HEK293T (cell line): ENCODE data around the gene DCP2.

Experiments
- BHLHE40 ChIP-seq: fragments of 450-650 bp; IDR thresholded peaks from 2 replicates; pipeline ENCODE4 v1.6.1; 2016; ENCODE audit warnings: mild to moderate bottlenecking, moderate library complexity, borderline replicate concordance
- CTBP1 ChIP-seq: fragments of 450-650 bp; IDR thresholded peaks from 2 replicates; pipeline ENCODE4 v1.6.1; 2016; ENCODE audit warnings: borderline replicate concordance
- ELF4 ChIP-seq: fragments of 450-650 bp; IDR thresholded peaks from 2 replicates; pipeline ENCODE4 v1.6.1; 2017; ENCODE audit warnings: antibody characterized with exemption
- FOXA1 ChIP-seq: fragments of 450-650 bp; IDR thresholded peaks from 2 replicates; pipeline ENCODE4 v1.6.1; 2016; ENCODE audit warnings: mild to moderate bottlenecking
- FOXK2 ChIP-seq: fragments of 450-650 bp; IDR thresholded peaks from 2 replicates; pipeline ENCODE4 v1.6.1; 2016; ENCODE audit warnings: mild to moderate bottlenecking
- FOXM1 ChIP-seq: fragments of 450-650 bp; IDR thresholded peaks from 2 replicates; pipeline ENCODE4 v1.6.1; 2017; ENCODE audit warnings: mild to moderate bottlenecking, borderline replicate concordance
- HDGF ChIP-seq: fragments of 450-650 bp; IDR thresholded peaks from 2 replicates; pipeline ENCODE4 v1.6.1; 2017; ENCODE audit warnings: antibody characterized with exemption, borderline replicate concordance
- L3MBTL2 ChIP-seq: fragments of 450-650 bp; conservative IDR thresholded peaks from 2 replicates; pipeline ENCODE4 v1.6.1; 2016; ENCODE audit warnings: mild to moderate bottlenecking
- LEF1 ChIP-seq: fragments of 450-650 bp; IDR thresholded peaks from 2 replicates; pipeline ENCODE4 v1.6.1; 2017; ENCODE audit warnings: mild to moderate bottlenecking, borderline replicate concordance
- NFRKB ChIP-seq: fragments of 450-650 bp; IDR thresholded peaks from 2 replicates; pipeline ENCODE4 v1.6.1; 2016; ENCODE audit warnings: mild to moderate bottlenecking, moderate library complexity
- SP1 ChIP-seq: fragments of 450-650 bp; IDR thresholded peaks from 2 replicates; pipeline ENCODE4 v1.6.1; 2017
- SUZ12 ChIP-seq: fragments of 450-650 bp; IDR thresholded peaks from 2 replicates; pipeline ENCODE4 v1.6.1; 2016; ENCODE audit warnings: mild to moderate bottlenecking
- ZNF384 ChIP-seq: fragments of 450-650 bp; IDR thresholded peaks from 2 replicates; pipeline ENCODE4 v1.6.1; 2016

- no peak for TF ChIP-seq ZNF384
- TF ChIP-seq FOXM1, result no peak
- no peak for TF ChIP-seq SP1
- no peak for TF ChIP-seq BHLHE40
- no peak for TF ChIP-seq FOXA1
- no peak for TF ChIP-seq HDGF
- TF ChIP-seq FOXK2, result no peak
- no peak for TF ChIP-seq L3MBTL2
- no peak for TF ChIP-seq ELF4
- TF ChIP-seq LEF1, result no peak
- no peak for TF ChIP-seq CTBP1
- no peak for TF ChIP-seq NFRKB
- no peak for TF ChIP-seq SUZ12
Measured at GRCh38 chr5:112930082-112930344, 46.6 kb upstream of the DCP2 start.
